ENCODE results near the gene MARCHF5.
"Not testable (repeated sequence)": the region's sequence is repeated elsewhere in the genome, so short reads cannot be mapped to it uniquely, and the experiment has no call there.

Gene MARCHF5

GRCh38 chr10:92327445-92328433 is 36.8 kb downstream of the MARCHF5 start:
- Mint-ChIP-seq H3K4me3 (no peak overlapping the region), H3K27me3 (no peaks in the 10 kb centered on the region), H3K36me3 (ENCODE audit: low read depth) (peaks cover 21% of the 10 kb centered on the region), H3K27ac (no peak overlapping the region), H3K9me3 (no peaks in the 10 kb centered on the region), H3K4me1 (ENCODE audit: low read depth) (peaks cover 15% of the 10 kb centered on the region)
- intact Hi-C loops (cut with micrococcal nuclease), result no loop called here

- Mint-ChIP-seq H3K4me3 (no peak overlapping the region), H3K36me3 (ENCODE audit: low read depth) (peaks cover 11% of the 10 kb centered on the region), H3K27me3 (no peaks in the 10 kb centered on the region), H3K9me3 (no peaks in the 10 kb centered on the region), H3K27ac (no peak overlapping the region), H3K4me1 (ENCODE audit: low read depth) (peaks cover 15% of the 10 kb centered on the region)
- intact Hi-C loops (cut with micrococcal nuclease), result no loop called here
Measured at GRCh38 chr10:92328993-92329392, 38.0 kb downstream of the MARCHF5 start.

- H3K4me1 Mint-ChIP-seq (ENCODE audit: low read depth), result peaks cover 16% of the 10 kb centered on the region
- H3K27ac Mint-ChIP-seq; H3K9me3 Mint-ChIP-seq; H3K4me3 Mint-ChIP-seq; intact Hi-C loops (cut with micrococcal nuclease); H3K27me3 Mint-ChIP-seq: not testable (repeated sequence)
- H3K36me3 Mint-ChIP-seq (ENCODE audit: low read depth), result peaks cover 11% of the 10 kb centered on the region
Measured at GRCh38 chr10:92329927-92330326, 39.0 kb downstream of the MARCHF5 start.

- H3K9me3 Mint-ChIP-seq, result no peaks in the 10 kb centered on the region
- intact Hi-C loops (cut with micrococcal nuclease), result no loop called here
- H3K36me3 Mint-ChIP-seq (ENCODE audit: low read depth), result peaks cover 70% of the 10 kb centered on the region
- no peak overlapping the region for H3K4me3 Mint-ChIP-seq
- H3K27ac Mint-ChIP-seq, result peak overlapping the region; percentile 14
- H3K27me3 Mint-ChIP-seq, result no peaks in the 10 kb centered on the region
- no peaks in the 10 kb centered on the region for H3K4me1 Mint-ChIP-seq (ENCODE audit: low read depth)
Measured at GRCh38 chr10:92342796-92343195, 51.8 kb downstream of the MARCHF5 start.

GRCh38 chr10:92345575-92345974 is 54.6 kb downstream of the MARCHF5 start:
- H3K4me1 Mint-ChIP-seq (ENCODE audit: low read depth); H3K27me3 Mint-ChIP-seq; H3K4me3 Mint-ChIP-seq; H3K27ac Mint-ChIP-seq; H3K9me3 Mint-ChIP-seq; intact Hi-C loops (cut with micrococcal nuclease): not testable (repeated sequence)
- H3K36me3 Mint-ChIP-seq (ENCODE audit: low read depth), result peaks cover 90% of the 10 kb centered on the region

- H3K4me1 Mint-ChIP-seq (ENCODE audit: low read depth); H3K27ac Mint-ChIP-seq; H3K4me3 Mint-ChIP-seq; H3K27me3 Mint-ChIP-seq; H3K9me3 Mint-ChIP-seq; intact Hi-C loops (cut with micrococcal nuclease): not testable (repeated sequence)
- peaks cover 77% of the 10 kb centered on the region for H3K36me3 Mint-ChIP-seq (ENCODE audit: low read depth)
Measured at GRCh38 chr10:92347035-92347676, 56.2 kb downstream of the MARCHF5 start.

GRCh38 chr10:92350411-92350810 is 59.4 kb downstream of the MARCHF5 start:
- Mint-ChIP-seq H3K4me1 (ENCODE audit: low read depth) (no peaks in the 10 kb centered on the region), H3K4me3 (no peak overlapping the region), H3K27ac (no peak overlapping the region), H3K9me3 (no peaks in the 10 kb centered on the region), H3K36me3 (ENCODE audit: low read depth) (peaks cover 44% of the 10 kb centered on the region), H3K27me3 (no peaks in the 10 kb centered on the region)
- intact Hi-C loops (cut with micrococcal nuclease), result no loop called here

GRCh38 chr10:92354587-92354986 is 63.6 kb downstream of the MARCHF5 start:
- intact Hi-C loops (cut with micrococcal nuclease), result no loop called here
- H3K27me3 Mint-ChIP-seq, result no peaks in the 10 kb centered on the region
- H3K27ac Mint-ChIP-seq, result no peak overlapping the region
- H3K4me3 Mint-ChIP-seq, result no peak overlapping the region
- H3K4me1 Mint-ChIP-seq (ENCODE audit: low read depth), result no peaks in the 10 kb centered on the region
- peaks cover 12% of the 10 kb centered on the region for H3K36me3 Mint-ChIP-seq (ENCODE audit: low read depth)
- no peaks in the 10 kb centered on the region for H3K9me3 Mint-ChIP-seq

GRCh38 chr10:92356041-92356440 is 65.1 kb downstream of the MARCHF5 start:
- no peaks in the 10 kb centered on the region for H3K27me3 Mint-ChIP-seq
- H3K36me3 Mint-ChIP-seq (ENCODE audit: low read depth), result no peaks in the 10 kb centered on the region
- no peak overlapping the region for H3K4me3 Mint-ChIP-seq
- no peaks in the 10 kb centered on the region for H3K9me3 Mint-ChIP-seq
- H3K4me1 Mint-ChIP-seq (ENCODE audit: low read depth), result no peaks in the 10 kb centered on the region
- no peak overlapping the region for H3K27ac Mint-ChIP-seq
- intact Hi-C loops (cut with micrococcal nuclease), result no loop called here

- Mint-ChIP-seq H3K36me3 (ENCODE audit: low read depth) (no peaks in the 10 kb centered on the region), H3K27me3 (peaks cover 5% of the 10 kb centered on the region), H3K9me3 (peaks cover 8% of the 10 kb centered on the region), H3K4me3 (no peak overlapping the region), H3K27ac (no peak overlapping the region), H3K4me1 (ENCODE audit: low read depth) (no peaks in the 10 kb centered on the region)
- intact Hi-C loops (cut with micrococcal nuclease), result no loop called here
Measured at GRCh38 chr10:92363498-92363897, 72.5 kb downstream of the MARCHF5 start.

- Mint-ChIP-seq H3K36me3 (ENCODE audit: low read depth) (no peaks in the 10 kb centered on the region), H3K27ac (no peak overlapping the region), H3K4me3 (no peak overlapping the region), H3K9me3 (peaks cover 8% of the 10 kb centered on the region), H3K27me3 (peaks cover 2% of the 10 kb centered on the region), H3K4me1 (ENCODE audit: low read depth) (no peaks in the 10 kb centered on the region)
- intact Hi-C loops (cut with micrococcal nuclease), result no loop called here
Measured at GRCh38 chr10:92366412-92367021, 75.5 kb downstream of the MARCHF5 start.

- Mint-ChIP-seq H3K4me3 (no peak overlapping the region), H3K27me3 (peaks cover 4% of the 10 kb centered on the region), H3K9me3 (no peaks in the 10 kb centered on the region), H3K27ac (no peak overlapping the region), H3K4me1 (ENCODE audit: low read depth) (no peaks in the 10 kb centered on the region), H3K36me3 (ENCODE audit: low read depth) (no peaks in the 10 kb centered on the region)
- intact Hi-C loops (cut with micrococcal nuclease), result no loop called here
Measured at GRCh38 chr10:92377962-92378361, 87.0 kb downstream of the MARCHF5 start.

- Mint-ChIP-seq H3K27me3 (peaks cover 4% of the 10 kb centered on the region), H3K36me3 (ENCODE audit: low read depth) (no peaks in the 10 kb centered on the region), H3K9me3 (no peaks in the 10 kb centered on the region), H3K4me1 (ENCODE audit: low read depth) (no peaks in the 10 kb centered on the region), H3K27ac (no peak overlapping the region), H3K4me3 (no peak overlapping the region)
- intact Hi-C loops (cut with micrococcal nuclease), result no loop called here
Measured at GRCh38 chr10:92381543-92381954, 90.6 kb downstream of the MARCHF5 start.

GRCh38 chr10:92382631-92383030 is 91.7 kb downstream of the MARCHF5 start:
- Mint-ChIP-seq H3K4me3 (no peak overlapping the region), H3K36me3 (ENCODE audit: low read depth) (no peaks in the 10 kb centered on the region), H3K4me1 (ENCODE audit: low read depth) (no peaks in the 10 kb centered on the region), H3K27me3 (peaks cover 4% of the 10 kb centered on the region), H3K9me3 (no peaks in the 10 kb centered on the region), H3K27ac (no peak overlapping the region)
- intact Hi-C loops (cut with micrococcal nuclease), result no loop called here
